Stimulated activated naive CD8-positive, alpha-beta T cell treated with anti-CD3 and anti-CD28 coated beads, Interleukin-15, Interleukin-2, amounts not matched to agents 100 U/mL and 50 U/mL, for 24 hours (primary cell): ENCODE measurements around the gene ZNF274.
"Not testable (repeated sequence)": the region's sequence is repeated elsewhere in the genome, so short reads cannot be mapped to it uniquely, and the experiment has no call there.

Experiments
- ATAC-seq: fragments of 150-1000 bp; cut with Tn5 transposase; one replicate; pipeline ENCODE4 v1.10.0; 2021
- DNase-seq: peaks from one replicate; pipeline ENCODE4 v3.0.0; 2021

ZNF274 gene

DNA sequence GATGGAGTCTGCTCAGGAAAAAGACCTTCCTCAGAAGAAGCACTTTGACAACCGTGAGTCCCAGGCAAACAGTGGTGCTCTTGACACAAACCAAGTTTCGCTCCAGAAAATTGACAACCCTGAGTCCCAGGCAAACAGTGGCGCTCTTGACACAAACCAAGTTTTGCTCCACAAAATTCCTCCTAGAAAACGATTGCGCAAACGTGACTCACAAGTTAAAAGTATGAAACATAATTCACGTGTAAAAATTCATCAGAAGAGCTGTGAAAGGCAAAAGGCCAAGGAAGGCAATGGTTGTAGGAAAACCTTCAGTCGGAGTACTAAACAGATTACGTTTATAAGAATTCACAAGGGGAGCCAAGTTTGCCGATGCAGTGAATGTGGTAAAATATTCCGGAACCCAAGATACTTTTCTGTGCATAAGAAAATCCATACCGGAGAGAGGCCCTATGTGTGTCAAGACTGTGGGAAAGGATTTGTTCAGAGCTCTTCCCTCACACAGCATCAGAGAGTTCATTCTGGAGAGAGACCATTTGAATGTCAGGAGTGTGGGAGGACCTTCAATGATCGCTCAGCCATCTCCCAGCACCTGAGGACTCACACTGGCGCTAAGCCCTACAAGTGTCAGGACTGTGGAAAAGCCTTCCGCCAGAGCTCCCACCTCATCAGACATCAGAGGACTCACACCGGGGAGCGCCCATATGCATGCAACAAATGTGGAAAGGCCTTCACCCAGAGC, 29.6 kb downstream of the ZNF274 start:
- ATAC-seq: no peak
- DNase-seq: no peak

DNA sequence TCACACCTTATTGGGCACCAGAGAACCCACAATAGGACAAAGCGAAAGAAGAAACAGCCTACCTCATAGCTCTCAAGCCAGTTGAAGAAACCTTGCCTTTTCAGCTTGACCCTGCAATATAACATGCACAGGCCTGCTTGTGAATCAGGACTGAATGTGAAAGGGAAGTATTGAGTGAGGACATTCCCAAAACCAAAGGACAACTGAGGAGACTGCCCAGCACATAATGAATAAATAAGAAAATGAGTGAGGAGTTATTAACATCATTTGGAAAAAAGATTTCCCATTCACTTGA, 30.2 kb downstream of the ZNF274 start:
- ATAC-seq (no peak), DNase-seq (no peak)

DNA sequence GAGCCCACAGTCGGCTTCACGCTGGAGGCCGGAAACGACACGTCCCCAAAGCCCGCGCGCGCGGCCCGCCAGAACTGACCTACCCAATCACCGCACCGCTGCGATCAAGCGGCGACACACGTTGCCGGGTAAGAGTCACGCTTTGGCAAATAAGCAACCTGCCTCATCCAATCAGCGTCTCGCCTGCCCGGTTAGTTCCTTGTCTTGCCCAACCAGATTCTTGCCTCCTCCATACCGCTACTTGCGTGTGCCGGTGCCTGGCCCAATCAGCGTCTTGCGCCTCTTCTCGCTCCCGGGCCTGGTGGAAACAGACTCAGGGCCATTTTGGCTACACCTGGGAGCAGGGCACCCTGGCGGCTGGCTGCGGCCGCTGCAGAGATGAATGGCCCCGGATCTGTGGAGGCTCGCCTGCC, 34.2 kb downstream of the ZNF274 start:
- no peak for DNase-seq
- ATAC-seq: no peak

DNA sequence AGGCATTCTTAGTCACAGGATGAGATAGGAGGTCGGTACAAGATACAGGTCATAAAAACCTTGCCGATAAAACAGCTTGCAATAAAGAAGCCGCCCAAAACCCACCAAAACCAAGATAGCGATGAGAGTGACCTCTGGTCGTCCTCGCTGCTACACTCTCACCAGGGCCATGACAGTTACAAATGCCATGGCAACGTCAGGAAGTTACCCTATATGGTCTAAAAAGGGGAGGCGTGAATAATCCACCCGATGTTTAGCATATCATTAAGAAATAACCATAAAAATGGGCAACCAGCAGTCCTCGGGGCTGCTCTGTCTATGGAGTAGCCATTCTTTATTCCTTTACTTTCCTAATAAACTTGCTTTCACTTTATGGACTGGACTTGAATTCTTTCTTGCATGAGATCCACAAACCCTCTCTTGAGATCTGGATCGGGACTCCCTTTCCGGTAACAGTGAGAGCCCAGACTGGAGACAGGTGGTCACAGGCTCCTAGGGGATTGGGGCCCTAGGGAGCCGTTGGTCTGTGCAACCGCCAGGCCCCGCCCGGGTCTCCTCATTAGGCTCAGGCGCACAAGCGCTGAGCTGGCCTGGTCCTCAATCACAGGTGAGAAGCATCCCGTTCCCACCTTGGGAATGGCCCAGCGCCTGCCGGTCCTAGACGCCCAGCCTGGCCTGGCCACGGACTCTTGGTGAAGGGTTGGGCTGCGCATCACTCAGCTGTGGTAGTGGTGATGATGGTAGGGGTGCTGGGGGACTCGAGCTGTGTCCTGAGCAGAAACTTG, 34.9 kb downstream of the ZNF274 start:
- DNase-seq (no peak), ATAC-seq (no peak)

DNA sequence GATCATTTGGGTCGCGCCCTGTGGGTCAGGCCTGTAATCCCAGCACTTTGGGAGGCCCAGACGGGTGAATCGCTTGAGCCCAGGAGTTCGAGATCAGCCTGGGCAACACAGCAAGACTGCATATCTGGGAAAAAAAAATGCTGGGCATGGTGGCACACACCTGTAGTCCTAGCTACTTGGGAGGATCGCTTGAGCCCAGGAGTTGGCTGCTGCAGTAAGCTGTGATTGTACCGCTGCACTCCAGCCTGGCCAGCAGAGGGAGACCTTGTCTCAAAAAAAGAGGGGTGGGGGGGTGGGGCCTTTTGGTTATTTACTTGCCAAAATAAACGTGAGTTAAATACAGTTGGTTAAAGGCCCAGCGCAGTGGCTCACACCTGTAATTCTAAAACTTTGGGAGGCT, 36.0 kb downstream of the ZNF274 start:
- DNase-seq (peak; percentile 37), ATAC-seq (peak; percentile 57)

DNA sequence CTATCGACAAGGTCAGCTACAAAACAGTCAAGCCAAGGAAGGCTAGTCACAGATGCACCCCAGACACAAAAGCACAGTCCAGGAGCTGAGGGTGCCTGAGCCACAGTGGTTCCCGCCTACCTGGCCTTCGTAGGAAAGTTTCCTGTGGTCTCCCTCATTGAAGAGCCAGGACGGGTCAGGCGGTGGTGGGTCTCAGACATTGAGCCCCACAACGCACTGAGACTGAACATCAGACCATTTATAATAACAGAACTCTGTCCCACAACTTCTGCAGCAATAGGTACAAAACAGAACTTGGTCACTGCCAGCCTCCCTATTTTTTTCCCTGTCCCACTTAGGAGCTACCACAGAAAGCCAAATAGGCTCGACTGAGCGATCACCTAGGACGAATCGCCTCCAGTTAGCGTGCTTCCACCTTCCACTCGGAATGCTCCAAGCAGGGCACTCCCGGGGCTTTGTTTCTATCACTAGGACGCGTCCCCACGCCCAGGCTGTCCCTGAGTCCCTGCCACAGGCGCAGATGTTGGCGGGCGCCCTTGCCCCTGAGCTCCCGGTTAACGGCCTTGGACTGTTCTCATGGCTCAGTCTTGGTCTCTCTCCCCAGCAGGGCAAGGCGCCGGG, 45.2 kb downstream of the ZNF274 start:
- DNase-seq (peak; percentile 8), ATAC-seq (no peak)

DNA sequence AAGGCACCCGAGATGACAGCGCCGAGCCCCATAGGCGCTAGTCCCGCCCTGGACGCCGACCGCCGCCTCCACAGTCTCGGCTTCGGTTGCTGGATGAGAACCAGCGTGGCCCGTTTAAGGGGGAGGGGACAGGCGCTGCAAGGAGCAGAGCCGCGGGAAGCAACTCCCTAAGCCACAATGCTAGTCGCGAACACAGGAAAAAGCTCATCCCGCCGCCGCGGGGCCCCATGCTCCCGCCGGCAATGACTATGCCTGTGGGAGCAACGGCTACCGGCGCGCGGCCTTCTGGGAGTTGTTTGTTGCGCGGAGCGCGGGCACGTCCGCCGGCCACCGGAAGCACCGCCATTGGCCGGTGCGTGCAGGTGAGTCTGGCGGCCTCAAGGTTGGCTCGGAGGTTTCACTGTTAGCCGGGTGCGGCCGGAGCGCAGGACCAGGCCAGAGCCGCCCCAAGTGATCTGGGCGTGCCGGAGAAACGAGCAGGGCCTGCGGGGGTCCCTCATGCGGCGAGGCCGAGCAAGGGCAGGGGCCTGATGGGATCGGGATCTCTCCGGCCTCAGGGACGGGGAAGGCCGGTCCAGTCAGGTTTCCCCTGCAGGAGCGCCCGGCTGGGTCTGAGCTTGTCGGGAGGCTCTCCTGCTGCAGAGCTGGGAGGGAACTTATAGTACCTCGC, 45.9 kb downstream of the ZNF274 start, which contains the start of gene ZNF544:
Gene ZNF544 (plus strand): TSS at position 330 of the 670 bp plus-strand sequence. CDS start 15,110 bp downstream, outside the sequence.
- DNase-seq (peak; percentile 79), ATAC-seq (peak; percentile 88)

DNA sequence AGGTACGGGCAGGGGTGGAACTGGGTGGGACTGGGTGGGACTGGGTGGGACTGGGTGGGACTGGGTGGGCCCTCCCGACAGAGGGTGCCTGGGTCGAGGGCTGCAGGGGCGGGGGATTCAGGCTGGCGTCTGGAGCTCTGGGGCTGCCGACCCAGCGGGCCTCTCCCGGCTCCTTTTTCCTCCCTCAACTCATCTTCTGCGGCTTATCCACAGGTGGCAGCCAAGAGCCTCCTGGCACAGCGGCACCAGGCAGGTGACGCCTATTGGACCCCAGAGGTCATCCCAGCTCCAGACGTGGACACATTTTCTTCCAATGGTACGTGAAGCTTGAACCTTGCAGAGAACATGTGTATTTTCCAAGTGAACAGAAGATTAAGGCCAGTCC, 46.4 kb downstream of the ZNF274 start:
- ATAC-seq: peak; percentile 41
- peak; percentile 46 for DNase-seq

DNA sequence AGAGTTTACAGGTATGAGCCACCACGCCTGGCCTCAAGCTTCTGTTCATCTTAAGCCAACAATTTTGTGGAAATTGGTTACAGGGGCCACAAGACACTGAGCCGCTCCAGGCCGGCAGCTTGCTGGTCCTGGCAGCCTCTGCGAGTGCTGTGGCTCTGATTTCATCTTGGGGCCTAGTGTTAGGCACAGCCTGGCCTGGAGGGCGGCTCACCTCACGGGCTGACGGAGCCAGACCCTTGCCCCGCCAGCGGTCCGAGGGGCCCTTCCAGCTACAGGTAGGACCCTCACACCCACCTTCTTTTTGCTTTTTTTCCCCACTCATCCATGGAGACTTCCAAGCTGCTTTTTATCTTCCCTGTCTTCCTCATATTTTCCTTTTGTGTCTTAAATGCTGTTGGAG, 54.5 kb downstream of the ZNF274 start:
- DNase-seq (no peak), ATAC-seq (no peak)

DNA sequence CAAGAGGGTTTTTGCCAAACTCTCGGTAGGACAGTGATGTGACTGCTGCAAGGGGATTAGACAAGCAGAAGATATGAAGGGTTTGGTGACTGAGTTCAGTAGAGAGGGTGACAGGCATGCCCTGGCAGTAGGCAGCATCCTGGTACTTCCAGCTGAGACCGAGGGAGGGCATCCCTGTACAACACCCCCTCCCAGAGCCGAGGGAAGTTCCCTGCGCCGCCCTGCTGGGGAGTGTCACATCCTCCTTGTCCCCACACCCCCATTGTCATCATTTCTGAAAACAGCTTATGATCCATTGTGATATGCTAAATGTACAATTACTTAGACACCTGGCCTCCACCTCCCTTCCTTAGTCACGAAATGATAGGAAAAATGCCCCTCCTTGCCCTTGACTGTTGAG, 60.5 kb downstream of the ZNF274 start:
- ATAC-seq (no peak), DNase-seq (no peak)

DNA sequence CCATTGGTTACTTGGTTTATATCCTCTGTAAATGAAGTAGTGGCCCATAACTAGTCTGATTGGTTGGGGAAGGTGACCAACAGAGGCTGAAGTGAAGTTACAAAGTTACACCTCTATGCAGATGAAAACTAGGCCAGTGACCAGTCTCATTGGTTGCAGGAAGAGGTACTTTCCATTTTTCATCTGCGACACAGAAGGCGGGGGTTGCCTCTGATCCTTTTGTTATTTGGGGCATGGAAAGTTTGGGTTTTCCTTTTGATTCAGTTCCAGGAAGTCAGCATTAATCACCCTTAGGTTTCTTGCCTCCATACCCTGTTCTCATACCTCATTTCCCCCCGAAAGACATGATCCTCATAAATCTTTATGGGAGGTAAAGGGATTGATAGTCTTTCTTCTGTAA, 66.0 kb downstream of the ZNF274 start:
- DNase-seq (no peak), ATAC-seq (no peak)

DNA sequence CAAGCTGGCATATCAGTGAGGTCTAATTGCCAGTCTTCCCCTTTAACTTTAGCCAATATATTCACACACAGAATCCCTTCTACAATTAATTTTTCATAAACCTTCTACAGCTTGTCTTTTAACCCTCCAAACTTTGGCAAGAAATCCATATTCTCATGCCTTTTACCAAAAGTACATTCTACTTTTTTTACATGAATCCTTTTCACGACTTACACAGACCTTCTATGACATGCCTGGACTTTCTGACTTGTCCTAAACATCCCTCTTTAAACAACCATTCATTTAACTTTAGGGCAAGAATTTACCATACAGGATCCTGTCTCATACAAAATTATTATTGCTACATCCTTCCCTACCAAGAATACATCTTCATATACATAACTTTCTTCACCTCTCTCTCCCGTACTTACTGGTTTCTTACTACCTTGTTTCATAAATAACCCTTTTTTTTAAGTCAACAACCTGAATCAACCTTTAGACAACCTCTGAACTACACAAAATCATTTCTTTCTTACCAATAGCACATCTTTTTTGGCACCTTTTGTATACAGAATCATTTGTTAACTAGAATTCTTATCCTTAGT, 69.3 kb downstream of the ZNF274 start:
- no peak for DNase-seq
- no peak for ATAC-seq

DNA sequence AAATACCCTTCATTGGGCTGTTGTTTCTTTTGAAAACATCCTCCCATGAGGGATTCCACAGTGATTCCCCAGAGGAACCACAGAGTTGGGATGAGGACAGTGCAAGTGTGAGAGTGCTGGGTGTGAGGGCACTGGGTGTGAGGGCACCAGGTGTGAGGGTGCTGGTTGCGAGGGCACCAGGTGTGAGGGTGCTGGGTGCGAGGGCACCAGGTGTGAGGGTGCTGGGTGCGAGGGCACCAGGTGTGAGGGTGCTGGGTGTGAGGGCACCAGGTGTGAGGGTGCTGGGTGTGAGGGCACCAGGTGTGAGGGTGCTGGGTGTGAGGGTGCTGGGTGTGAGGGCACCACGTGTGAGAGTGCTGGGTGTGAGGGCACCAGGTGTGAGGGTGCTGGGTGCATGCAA, 75.4 kb downstream of the ZNF274 start:
- not testable (repeated sequence) for DNase-seq, ATAC-seq

DNA sequence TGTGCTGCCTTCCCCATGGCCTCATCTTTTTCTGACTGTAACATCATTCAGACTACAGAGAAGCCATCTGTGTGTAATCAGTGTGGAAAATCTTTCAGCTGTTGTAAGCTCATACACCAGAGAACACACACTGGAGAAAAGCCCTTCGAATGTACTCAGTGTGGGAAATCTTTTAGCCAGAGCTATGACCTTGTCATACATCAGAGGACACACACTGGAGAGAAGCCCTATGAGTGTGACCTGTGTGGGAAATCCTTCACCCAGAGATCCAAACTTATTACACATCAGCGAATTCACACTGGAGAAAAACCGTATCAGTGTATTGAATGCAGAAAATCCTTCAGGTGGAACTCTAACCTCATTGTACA, 78.7 kb downstream of the ZNF274 start:
- ATAC-seq (no peak), DNase-seq (no peak)

DNA sequence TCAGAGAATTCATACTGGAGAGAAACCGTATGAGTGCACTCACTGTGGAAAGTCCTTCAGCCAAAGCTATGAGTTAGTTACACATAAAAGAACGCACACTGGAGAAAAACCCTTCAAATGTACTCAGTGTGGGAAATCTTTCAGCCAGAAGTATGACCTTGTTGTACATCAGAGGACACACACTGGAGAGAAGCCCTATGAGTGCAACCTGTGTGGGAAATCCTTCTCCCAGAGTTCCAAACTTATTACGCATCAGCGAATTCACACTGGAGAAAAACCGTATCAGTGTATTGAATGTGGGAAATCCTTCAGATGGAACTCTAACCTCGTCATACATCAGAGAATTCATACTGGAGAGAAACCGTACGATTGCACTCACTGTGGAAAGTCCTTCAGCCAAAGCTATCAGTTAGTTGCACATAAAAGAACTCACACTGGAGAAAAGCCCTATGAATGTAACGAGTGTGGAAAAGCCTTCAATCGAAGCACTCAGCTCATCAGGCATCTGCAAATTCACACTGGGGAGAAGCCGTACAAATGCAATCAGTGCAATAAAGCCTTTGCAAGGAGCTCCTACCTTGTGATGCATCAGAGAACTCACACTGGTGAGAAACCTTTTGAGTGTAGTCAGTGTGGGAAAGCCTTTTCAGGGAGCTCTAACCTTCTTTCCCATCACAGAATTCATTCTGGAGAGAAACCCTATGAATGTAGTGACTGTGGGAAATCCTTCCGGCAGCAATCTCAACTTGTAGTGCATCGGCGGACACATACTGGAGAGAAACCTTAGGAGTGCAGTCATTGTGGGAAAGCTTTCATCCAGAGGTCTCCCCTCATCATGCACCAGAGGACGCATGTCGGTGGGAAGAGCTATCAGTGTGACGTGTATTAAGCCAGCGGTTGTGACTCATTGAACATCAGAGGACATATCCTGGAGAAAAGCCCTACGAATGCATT, 79.4 kb downstream of the ZNF274 start:
- ATAC-seq (no peak), DNase-seq (no peak)

DNA sequence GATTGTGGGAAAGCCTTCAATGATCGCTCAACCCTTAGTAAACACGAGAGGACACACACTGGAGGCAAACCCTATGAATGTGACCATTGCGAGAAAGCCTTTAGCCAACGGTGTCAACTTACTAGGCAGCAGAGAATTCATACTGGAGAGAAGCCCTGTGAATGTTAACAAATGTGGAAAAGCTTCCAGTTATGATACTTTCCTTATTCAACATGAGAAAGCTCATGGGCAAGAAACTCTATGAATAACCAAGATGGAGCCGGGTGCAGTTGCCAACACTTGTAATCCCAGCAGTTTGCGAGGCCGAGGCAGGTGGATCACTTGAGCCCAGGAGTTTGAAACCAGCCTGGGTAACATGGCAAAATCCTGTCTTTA, 80.0 kb downstream of the ZNF274 start:
- ATAC-seq (no peak), DNase-seq (no peak)
